WTC11 (cell line): ENCODE measurements around the gene ELAPOR2. TPM values are rescaled to one million over a fixed set of nuclear protein-coding genes. Genes with fewer than 3 reads are reported as not detected.

ENCODE experiments used
- ATAC-seq: fragments of 200-7000 bp; cut with Tn5 transposase; 2 replicates; pipeline ENCODE4 v1.10.0; 2021; ENCODE audit warnings: mild to moderate bottlenecking, moderate library complexity
- CTCF ChIA-PET: fragments of 300-600 bp; sonication (Branson Sonifier 250); formaldehyde crosslinking; loops from one replicate; lab custom pipeline; 2021; ENCODE audit warnings: antibody characterized with exemption; lab: Charles Lee
- POLR2A ChIA-PET: fragments of 350-600 bp; sonication (Branson Sonifier 250); formaldehyde crosslinking; loops from one replicate; lab custom pipeline; 2021; ENCODE audit warnings: antibody characterized with exemption; lab: Charles Lee
- DNase-seq: peaks from one replicate; pipeline ENCODE4 v3.0.0; 2021; ENCODE audit warnings: low spot score
- H3K27ac Mint-ChIP-seq: 2 replicates; pipeline ENCODE4 v1.8.0; 2021; ENCODE audit warnings: mixed read lengths
- H3K27me3 Mint-ChIP-seq: 2 replicates; pipeline ENCODE4 v1.8.0; 2021; ENCODE audit warnings: low read depth, mild to moderate bottlenecking, moderate library complexity, mixed read lengths
- H3K36me3 Mint-ChIP-seq: 2 replicates; pipeline ENCODE4 v1.8.0; 2021; ENCODE audit warnings: mixed read lengths
- H3K4me1 Mint-ChIP-seq: 2 replicates; pipeline ENCODE4 v1.8.0; 2022; ENCODE audit warnings: mixed read lengths
- H3K4me3 Mint-ChIP-seq: 2 replicates; pipeline ENCODE4 v1.8.0; 2021; ENCODE audit warnings: mild to moderate bottlenecking, moderate library complexity, mixed read lengths
- H3K9me3 Mint-ChIP-seq: 2 replicates; pipeline ENCODE4 v1.8.0; 2021; ENCODE audit warnings: mixed read lengths
- ARID4B ChIP-seq: sonication (generic); formaldehyde crosslinking; IDR thresholded peaks from 2 replicates; pipeline ENCODE4 v1.8.0; 2023; ENCODE audit warnings: missing genetic modification reagents, mild to moderate bottlenecking, borderline replicate concordance
- ATF1 ChIP-seq: sonication (generic); formaldehyde crosslinking; IDR thresholded peaks from 2 replicates; pipeline ENCODE4 v1.8.1; 2023; ENCODE audit warnings: mild to moderate bottlenecking, moderate library complexity, missing genetic modification reagents
- CDX4 ChIP-seq: fragments of 250-450 bp; sonication (Bioruptor Pico); IDR thresholded peaks from 2 replicates; pipeline ENCODE4 v1.9.0; 2021; ENCODE audit warnings: moderate library complexity, mild to moderate bottlenecking, inconsistent platforms, borderline replicate concordance
- CREB1 ChIP-seq: sonication (generic); formaldehyde crosslinking; IDR thresholded peaks from 2 replicates; pipeline ENCODE4 v1.8.0; 2023; ENCODE audit warnings: mild to moderate bottlenecking, missing genetic modification reagents
- CREM ChIP-seq: sonication (generic); formaldehyde crosslinking; IDR thresholded peaks from 2 replicates; pipeline ENCODE4 v1.8.1; 2022; ENCODE audit warnings: mild to moderate bottlenecking, missing genetic modification reagents, moderate library complexity
- ETV6 ChIP-seq: sonication (generic); formaldehyde crosslinking; IDR thresholded peaks from 2 replicates; pipeline ENCODE4 v1.8.1; 2022; ENCODE audit warnings: mild to moderate bottlenecking, missing genetic modification reagents
- GABPB1 ChIP-seq: sonication (generic); formaldehyde crosslinking; IDR thresholded peaks from 2 replicates; pipeline ENCODE4 v1.8.1; 2023; ENCODE audit warnings: mild to moderate bottlenecking, missing genetic modification reagents
- IRF2 ChIP-seq: sonication (generic); formaldehyde crosslinking; IDR thresholded peaks from 2 replicates; pipeline ENCODE4 v1.8.0; 2022; ENCODE audit warnings: low read depth, missing genetic modification reagents, borderline replicate concordance
- JUN ChIP-seq: sonication (generic); formaldehyde crosslinking; IDR thresholded peaks from 2 replicates; pipeline ENCODE4 v1.8.0; 2023; ENCODE audit warnings: mild to moderate bottlenecking, missing genetic modification reagents
- NFYB ChIP-seq: sonication (generic); formaldehyde crosslinking; conservative IDR thresholded peaks from 2 replicates; pipeline ENCODE4 v1.8.0; 2022; ENCODE audit warnings: low read depth, missing genetic modification reagents
- NR3C1 ChIP-seq: sonication (generic); formaldehyde crosslinking; conservative IDR thresholded peaks from 2 replicates; pipeline ENCODE4 v1.8.1; 2023; ENCODE audit warnings: low read depth, mild to moderate bottlenecking, missing genetic modification reagents
- OVOL2 ChIP-seq: fragments of 250-450 bp; sonication (Bioruptor Pico); IDR thresholded peaks from 2 replicates; pipeline ENCODE4 v1.9.0; 2021; ENCODE audit warnings: mild to moderate bottlenecking, borderline replicate concordance
- SMAD3 ChIP-seq: sonication (generic); formaldehyde crosslinking; IDR thresholded peaks from 2 replicates; pipeline ENCODE4 v1.8.0; 2022; ENCODE audit warnings: missing genetic modification reagents, mild to moderate bottlenecking, borderline replicate concordance
- TCF7 ChIP-seq: sonication (generic); formaldehyde crosslinking; IDR thresholded peaks from 2 replicates; pipeline ENCODE4 v1.8.0; 2022; ENCODE audit warnings: mild to moderate bottlenecking, low read depth, missing genetic modification reagents, moderate library complexity
- ZNF121 ChIP-seq: sonication (generic); formaldehyde crosslinking; IDR thresholded peaks from 2 replicates; pipeline ENCODE4 v1.8.0; 2023; ENCODE audit warnings: missing genetic modification reagents
- ZNF219 ChIP-seq: sonication (generic); formaldehyde crosslinking; IDR thresholded peaks from 2 replicates; pipeline ENCODE4 v1.8.0; 2023; ENCODE audit warnings: missing genetic modification reagents, mild to moderate bottlenecking, borderline replicate concordance
- ZNF263 ChIP-seq: sonication (generic); formaldehyde crosslinking; IDR thresholded peaks from 2 replicates; pipeline ENCODE4 v1.8.1; 2022; ENCODE audit warnings: low read depth, mild to moderate bottlenecking, moderate library complexity, missing genetic modification reagents
- ZNF281 ChIP-seq: sonication (generic); formaldehyde crosslinking; IDR thresholded peaks from 2 replicates; pipeline ENCODE4 v1.8.0; 2023; ENCODE audit warnings: mild to moderate bottlenecking, missing genetic modification reagents
- ZNF423 ChIP-seq: fragments of 250-450 bp; sonication (Bioruptor Pico); IDR thresholded peaks from 2 replicates; pipeline ENCODE4 v2.1.2; 2022; ENCODE audit warnings: mild to moderate bottlenecking, moderate library complexity
- ZNF425 ChIP-seq: fragments of 250-450 bp; sonication (Bioruptor Pico); conservative IDR thresholded peaks from 2 replicates; pipeline ENCODE4 v1.9.0; 2021; ENCODE audit warnings: mild to moderate bottlenecking
- total RNA-seq: library from RNA; stranded (reverse); gene quantifications from 3 replicates; pipeline ENCODE4 v1.2.3, GENCODE V29; 2021
- TF ChIP-seq, protein P1 (sequence below): sonication (generic); formaldehyde crosslinking; conservative IDR thresholded peaks from 2 replicates; pipeline ENCODE4 v1.8.1; 2023; ENCODE audit warnings: mild to moderate bottlenecking, low read depth, missing genetic modification reagents, moderate library complexity
- TF ChIP-seq, protein P2 (sequence below): sonication (generic); formaldehyde crosslinking; IDR thresholded peaks from 2 replicates; pipeline ENCODE4 v1.8.0; 2023; ENCODE audit warnings: missing genetic modification reagents
- TF ChIP-seq, protein P3 (sequence below): sonication (generic); formaldehyde crosslinking; IDR thresholded peaks from 2 replicates; pipeline ENCODE4 v1.8.0; 2022; ENCODE audit warnings: mild to moderate bottlenecking, missing genetic modification reagents

Gene ELAPOR2
- total RNA-seq, 1 experiment from 2014 or later, result 38.7 TPM

- TF ChIP-seq, protein P1, sequence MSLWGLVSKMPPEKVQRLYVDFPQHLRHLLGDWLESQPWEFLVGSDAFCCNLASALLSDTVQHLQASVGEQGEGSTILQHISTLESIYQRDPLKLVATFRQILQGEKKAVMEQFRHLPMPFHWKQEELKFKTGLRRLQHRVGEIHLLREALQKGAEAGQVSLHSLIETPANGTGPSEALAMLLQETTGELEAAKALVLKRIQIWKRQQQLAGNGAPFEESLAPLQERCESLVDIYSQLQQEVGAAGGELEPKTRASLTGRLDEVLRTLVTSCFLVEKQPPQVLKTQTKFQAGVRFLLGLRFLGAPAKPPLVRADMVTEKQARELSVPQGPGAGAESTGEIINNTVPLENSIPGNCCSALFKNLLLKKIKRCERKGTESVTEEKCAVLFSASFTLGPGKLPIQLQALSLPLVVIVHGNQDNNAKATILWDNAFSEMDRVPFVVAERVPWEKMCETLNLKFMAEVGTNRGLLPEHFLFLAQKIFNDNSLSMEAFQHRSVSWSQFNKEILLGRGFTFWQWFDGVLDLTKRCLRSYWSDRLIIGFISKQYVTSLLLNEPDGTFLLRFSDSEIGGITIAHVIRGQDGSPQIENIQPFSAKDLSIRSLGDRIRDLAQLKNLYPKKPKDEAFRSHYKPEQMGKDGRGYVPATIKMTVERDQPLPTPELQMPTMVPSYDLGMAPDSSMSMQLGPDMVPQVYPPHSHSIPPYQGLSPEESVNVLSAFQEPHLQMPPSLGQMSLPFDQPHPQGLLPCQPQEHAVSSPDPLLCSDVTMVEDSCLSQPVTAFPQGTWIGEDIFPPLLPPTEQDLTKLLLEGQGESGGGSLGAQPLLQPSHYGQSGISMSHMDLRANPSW (CRISPR knock-in tag), result no peak
- TF ChIP-seq ARID4B (CRISPR knock-in tag), result no peak
- TF ChIP-seq GABPB1 (CRISPR knock-in tag), result no peak
- no peak for TF ChIP-seq ETV6 (CRISPR knock-in tag)
- TF ChIP-seq, protein P2, sequence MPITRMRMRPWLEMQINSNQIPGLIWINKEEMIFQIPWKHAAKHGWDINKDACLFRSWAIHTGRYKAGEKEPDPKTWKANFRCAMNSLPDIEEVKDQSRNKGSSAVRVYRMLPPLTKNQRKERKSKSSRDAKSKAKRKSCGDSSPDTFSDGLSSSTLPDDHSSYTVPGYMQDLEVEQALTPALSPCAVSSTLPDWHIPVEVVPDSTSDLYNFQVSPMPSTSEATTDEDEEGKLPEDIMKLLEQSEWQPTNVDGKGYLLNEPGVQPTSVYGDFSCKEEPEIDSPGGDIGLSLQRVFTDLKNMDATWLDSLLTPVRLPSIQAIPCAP, result no peak
- no peak for TF ChIP-seq ATF1
- TF ChIP-seq, all 79 proteins: peak for 0
Measured at GRCh38 chr7:87067788-87068187, 8.3 kb upstream of the ELAPOR2 start (continued).

- DNase-seq, result no peak
- CTCF ChIA-PET, result interaction anchor here (2.0 kb wide), 1 partner anchor 92 kb away, joined by 10 read pairs; the partner anchor contains the start of gene DMTF1
- POLR2A ChIA-PET, result interaction anchor here (1.7 kb wide), 1 partner anchor 20 kb away, joined by 5 read pairs; no protein-coding TSS in a partner anchor
- no peaks in the 10 kb centered on the region for H3K36me3 Mint-ChIP-seq
- H3K27ac Mint-ChIP-seq, result no peak overlapping the region
- H3K9me3 Mint-ChIP-seq, result no peaks in the 10 kb centered on the region
- peaks cover 13% of the 10 kb centered on the region for H3K4me1 Mint-ChIP-seq
- peaks cover 23% of the 10 kb centered on the region for H3K27me3 Mint-ChIP-seq
- peak overlapping the region; percentile 85 for H3K4me3 Mint-ChIP-seq
- ATAC-seq, result no peak
- TF ChIP-seq SMAD3 (CRISPR knock-in tag), result no peak
- TF ChIP-seq ZNF423 (CRISPR knock-in tag), result no peak
- TF ChIP-seq NR3C1, result no peak
- no peak for TF ChIP-seq ZNF263 (CRISPR knock-in tag)
- TF ChIP-seq ZNF121 (CRISPR knock-in tag), result no peak
- no peak for TF ChIP-seq ETV6 (CRISPR knock-in tag)
- TF ChIP-seq NFYB (CRISPR knock-in tag), result no peak
- TF ChIP-seq CDX4 (CRISPR knock-in tag), result no peak
- TF ChIP-seq TCF7 (CRISPR knock-in tag), result no peak
- no peak for TF ChIP-seq ZNF425 (CRISPR knock-in tag)
- TF ChIP-seq, protein P3, sequence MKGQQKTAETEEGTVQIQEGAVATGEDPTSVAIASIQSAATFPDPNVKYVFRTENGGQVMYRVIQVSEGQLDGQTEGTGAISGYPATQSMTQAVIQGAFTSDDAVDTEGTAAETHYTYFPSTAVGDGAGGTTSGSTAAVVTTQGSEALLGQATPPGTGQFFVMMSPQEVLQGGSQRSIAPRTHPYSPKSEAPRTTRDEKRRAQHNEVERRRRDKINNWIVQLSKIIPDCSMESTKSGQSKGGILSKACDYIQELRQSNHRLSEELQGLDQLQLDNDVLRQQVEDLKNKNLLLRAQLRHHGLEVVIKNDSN (CRISPR knock-in tag), result no peak
- no peak for TF ChIP-seq JUN (CRISPR knock-in tag)
- no peak for TF ChIP-seq ZNF219 (CRISPR knock-in tag)
- TF ChIP-seq ZNF281 (CRISPR knock-in tag), result no peak
- TF ChIP-seq CREM (CRISPR knock-in tag), result no peak
- no peak for TF ChIP-seq OVOL2 (CRISPR knock-in tag)
- no peak for TF ChIP-seq IRF2 (CRISPR knock-in tag)
- TF ChIP-seq CREB1 (CRISPR knock-in tag), result no peak
- TF ChIP-seq GABPB1 (CRISPR knock-in tag), result no peak
Measured at GRCh38 chr7:87060288-87060537, 759 bp upstream of the ELAPOR2 start.
